HL-60 (cell line): Measurements from ENCODE around the gene ROBO4.

Experiments used
- DNase-seq, 2 experiments: peaks; one replicate each; pipeline ENCODE4 v3.0.0-alpha.2; 2010 to 2020; ENCODE audit warnings: low read depth in 1 of 2, low spot score in 1 of 2
- H3K27ac ChIP-seq: fragments of 250-450 bp; sonication (Bioruptor Pico); replicated peaks from 2 replicates; pipeline ENCODE4 v1.5.1; 2020; ENCODE audit warnings: mild to moderate bottlenecking, moderate library complexity
- H3K27me3 ChIP-seq: fragments of 250-450 bp; sonication (Bioruptor Pico); 2 replicates; pipeline ENCODE4 v1.5.1; 2021; ENCODE audit warnings: mild to moderate bottlenecking, moderate library complexity; ENCODE audit not compliant: insufficient read depth, poor library complexity, severe bottlenecking
- H3K4me3 ChIP-seq: replicated peaks from 2 replicates; pipeline ENCODE4 v1.5.1; 2011; ENCODE audit warnings: mild to moderate bottlenecking, control low read depth, low read length; ENCODE audit not compliant: insufficient read depth
- CTCF ChIP-seq: IDR thresholded peaks from one replicate; pipeline ENCODE4 v1.5.1; 2011; ENCODE audit warnings: low read length, control low read depth, inconsistent platforms; ENCODE audit not compliant: insufficient read depth
- GABPA ChIP-seq: IDR thresholded peaks from 2 replicates; pipeline ENCODE4 v1.6.1; 2012; ENCODE audit warnings: low read depth
- POLR2AphosphoS5 ChIP-seq: IDR thresholded peaks from 2 replicates; pipeline ENCODE4 v1.6.1; 2012; ENCODE audit warnings: low read depth
- REST ChIP-seq: IDR thresholded peaks from 2 replicates; pipeline ENCODE4 v1.6.1; 2012; ENCODE audit warnings: low read depth; ENCODE audit not compliant: insufficient replicate concordance
- SPI1 ChIP-seq: IDR thresholded peaks from 2 replicates; pipeline ENCODE4 v1.6.1; 2012; ENCODE audit warnings: low read depth, mild to moderate bottlenecking, borderline replicate concordance

ROBO4 gene

GRCh38 chr11:124892750-124893454 is 4.8 kb downstream of the ROBO4 start:
- no peak overlapping the region for H3K4me3 ChIP-seq
- peak in 1 of 2 experiments; percentile 54 for DNase-seq
- H3K27ac ChIP-seq = no peak overlapping the region
- H3K27me3 ChIP-seq = no peaks in the 10 kb centered on the region
- peak; percentile 50; the same call in 1 of the 2 replicates for TF ChIP-seq SPI1
- TF ChIP-seq POLR2AphosphoS5 = no peak
- TF ChIP-seq CTCF = no peak
- TF ChIP-seq GABPA = no peak

- DNase-seq = no peak
- TF ChIP-seq SPI1 = no peak
- no peak for TF ChIP-seq GABPA
- no peak for TF ChIP-seq POLR2AphosphoS5
- TF ChIP-seq CTCF = no peak
- no peak for TF ChIP-seq REST
- no peak overlapping the region for H3K27ac ChIP-seq
- H3K4me3 ChIP-seq = no peak overlapping the region
- no peaks in the 10 kb centered on the region for H3K27me3 ChIP-seq
Measured at GRCh38 chr11:124892146-124892545, 5.5 kb downstream of the ROBO4 start.

DNA sequence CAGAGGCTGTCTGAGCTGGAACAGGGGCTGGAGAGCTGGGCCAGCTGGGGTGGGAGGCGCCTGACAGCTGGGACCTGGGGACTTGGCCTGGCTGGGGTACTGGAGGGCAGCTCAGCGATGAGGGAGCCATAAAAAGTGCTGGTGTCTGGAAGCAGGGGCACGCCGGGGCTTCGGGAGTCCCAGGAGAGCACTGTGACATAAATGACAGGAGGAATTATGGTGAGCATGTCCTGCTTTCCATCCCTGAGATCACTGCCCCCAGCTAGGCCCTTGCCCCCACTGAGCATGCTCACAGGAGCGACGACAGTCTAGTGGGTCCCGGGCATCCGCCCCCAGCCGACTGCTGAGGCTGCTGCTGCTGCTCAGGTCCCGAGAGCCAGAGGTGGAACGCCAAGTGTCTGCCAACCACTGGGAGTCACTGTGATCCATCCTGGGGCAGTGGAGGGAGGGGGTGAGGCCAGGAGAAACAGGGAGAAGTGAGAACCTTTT is 6.2 kb downstream of the ROBO4 start:
- Histone ChIP-seq H3K27me3 (no peaks in the 10 kb centered on the region), H3K27ac (no peak overlapping the region), H3K4me3 (no peak overlapping the region)
- no peak for DNase-seq
- TF ChIP-seq CTCF (no peak), REST (no peak), POLR2AphosphoS5 (no peak), SPI1 (no peak), GABPA (no peak)
